ENCODE measurements around the gene IFI27L1.

The IFI27L1 gene

GRCh38 chr14:94129758-94130414, 48.8 kb downstream of the IFI27L1 start:
- peak overlapping the region; percentile 78 for H3K4me3 ChIP-seq (ENCODE audit: low read depth, low read length)

GRCh38 chr14:94132285-94132887, 51.3 kb downstream of the IFI27L1 start:
- no peak overlapping the region for H3K4me3 ChIP-seq (ENCODE audit: low read depth, low read length)

DNA sequence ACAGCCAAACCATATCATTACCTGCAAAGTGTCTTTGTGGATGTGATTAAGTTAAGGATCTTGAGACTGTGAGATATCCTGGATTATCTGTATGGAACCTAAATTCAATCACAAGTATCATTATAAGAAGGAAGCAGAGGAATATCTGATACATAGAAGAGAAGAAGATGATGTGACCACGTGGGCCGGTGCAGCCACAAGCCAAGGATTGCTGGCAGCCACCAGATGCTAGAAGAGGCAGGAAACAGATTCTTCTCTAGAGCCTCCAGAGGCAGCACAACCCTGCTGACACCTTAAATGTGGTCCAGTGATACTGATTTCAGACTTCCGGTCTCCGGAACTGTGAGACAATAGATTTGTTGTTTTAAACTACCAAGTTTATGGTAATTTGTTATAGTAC, 54.4 kb downstream of the IFI27L1 start:
- no peak overlapping the region for H3K4me3 ChIP-seq (ENCODE audit: low read depth, low read length)

DNA sequence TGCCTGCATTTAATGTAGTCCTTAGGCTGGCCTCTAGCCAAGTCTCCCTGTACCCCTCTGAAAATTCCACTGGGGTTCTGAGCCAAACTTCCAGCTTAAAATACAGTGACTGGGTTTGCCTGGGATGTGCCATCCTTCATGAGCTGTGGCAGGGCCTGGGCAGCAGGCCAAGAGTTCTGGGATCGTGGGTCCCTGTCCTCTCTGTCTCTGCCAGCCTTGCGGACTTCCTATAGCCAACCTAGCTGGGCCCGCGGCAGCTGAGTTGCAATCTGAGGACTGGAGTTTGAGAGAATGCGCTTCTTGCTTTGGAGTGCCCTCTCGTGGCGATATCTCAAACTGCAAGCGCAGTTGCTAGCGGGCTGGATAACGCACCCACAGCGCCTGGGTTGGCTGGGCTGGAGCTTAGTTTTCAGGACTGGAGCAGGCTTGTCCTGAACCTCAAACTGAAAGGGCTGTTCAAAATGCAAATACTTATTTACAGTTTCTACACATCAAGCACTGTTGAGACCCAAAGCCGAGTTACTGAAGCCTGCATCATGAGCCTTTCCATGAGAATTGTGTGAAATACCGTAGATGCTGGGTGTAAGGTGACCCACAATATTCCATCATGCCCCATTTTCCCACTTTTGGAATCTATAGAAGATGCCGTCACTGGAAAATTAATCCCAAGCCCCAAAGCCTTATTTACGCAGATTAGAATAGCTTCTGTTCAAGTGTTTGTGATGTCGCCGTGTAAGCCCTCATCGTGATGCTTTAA, 55.6 kb downstream of the IFI27L1 start:
- no peak overlapping the region for H3K4me3 ChIP-seq (ENCODE audit: low read depth, low read length)

- H3K4me3 ChIP-seq (ENCODE audit: low read depth, low read length) = no peak overlapping the region
Observed at GRCh38 chr14:94138251-94138650, 57.1 kb downstream of the IFI27L1 start.

DNA sequence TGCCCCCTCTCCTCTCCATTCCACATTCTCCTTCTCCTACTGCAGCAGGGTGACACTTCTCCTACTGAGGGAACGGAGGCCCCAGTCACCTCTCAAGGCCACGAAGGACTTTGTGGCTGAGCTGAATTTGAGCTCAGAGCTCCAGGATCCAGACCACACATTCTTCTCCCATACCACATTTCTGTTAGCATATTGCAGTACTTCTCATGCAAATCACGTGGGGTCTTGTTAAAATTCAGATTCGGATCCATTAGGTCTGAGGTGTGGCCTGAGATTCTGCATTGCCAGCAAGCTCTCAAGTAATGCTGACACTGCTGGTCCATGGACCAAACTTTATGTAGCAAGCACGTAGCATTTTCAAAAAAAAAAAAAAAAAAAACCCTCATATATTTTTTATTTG, 57.9 kb downstream of the IFI27L1 start:
- H3K4me3 ChIP-seq (ENCODE audit: low read depth, low read length) = no peak overlapping the region

DNA sequence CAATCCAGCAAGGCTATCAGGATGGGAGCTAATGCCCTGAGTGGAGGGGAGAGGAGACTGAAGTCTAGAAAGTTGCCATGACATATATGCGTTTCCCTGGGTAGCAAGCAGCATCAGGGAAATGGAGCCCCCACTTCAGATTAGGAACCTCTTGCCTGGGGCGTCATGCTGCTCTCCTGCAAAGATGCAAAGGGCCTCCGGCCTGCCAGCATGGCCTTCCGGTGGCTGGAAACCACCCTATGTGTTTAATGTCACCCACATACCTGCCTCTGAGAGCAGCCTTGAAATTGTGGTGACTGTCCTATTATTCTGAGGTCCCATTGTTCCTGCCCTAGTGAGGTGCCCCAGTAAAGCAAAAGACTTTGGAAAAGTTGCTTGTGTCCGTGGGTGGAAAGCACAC, 58.3 kb downstream of the IFI27L1 start:
- no peak overlapping the region for H3K4me3 ChIP-seq (ENCODE audit: low read depth, low read length)

DNA sequence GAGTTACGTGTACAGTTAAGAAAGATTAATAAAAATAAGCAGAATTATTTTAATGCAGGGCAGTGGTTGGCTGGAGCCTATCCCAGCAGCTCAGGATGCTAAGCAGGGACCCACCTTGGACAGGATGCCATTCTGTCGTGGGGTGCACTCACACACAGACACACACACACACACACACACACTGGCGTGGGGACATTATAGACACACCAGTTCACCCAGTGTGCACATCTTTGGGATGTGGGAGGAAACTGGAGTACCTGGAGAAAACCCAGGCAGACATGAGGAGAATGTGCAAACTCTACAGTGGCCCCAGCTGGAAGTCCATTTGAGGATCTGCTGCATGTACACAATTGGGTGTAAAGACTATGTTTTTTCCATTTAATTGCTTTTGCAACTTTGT, 61.1 kb downstream of the IFI27L1 start:
- H3K4me3 ChIP-seq (ENCODE audit: low read depth, low read length) = no peak overlapping the region

DNA sequence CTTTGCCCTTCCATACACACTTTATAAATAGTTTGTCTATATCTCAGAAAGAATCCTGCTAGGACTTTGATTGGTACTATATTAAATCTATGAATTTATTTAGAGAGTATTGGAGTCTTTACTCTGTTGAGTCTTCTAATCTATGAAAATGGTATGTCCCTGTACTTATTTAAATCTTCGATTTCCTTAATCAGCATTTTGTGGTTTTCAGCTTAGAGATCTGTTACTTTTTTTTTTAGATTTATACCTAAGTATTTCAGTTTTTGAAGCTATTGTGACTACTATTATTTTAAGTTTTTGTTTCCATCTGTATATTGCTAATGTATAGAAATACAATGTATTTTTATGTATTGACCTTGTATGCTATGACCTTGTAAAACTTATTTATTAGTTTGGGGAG, 61.7 kb downstream of the IFI27L1 start:
- no peak overlapping the region for H3K4me3 ChIP-seq (ENCODE audit: low read depth, low read length)

DNA sequence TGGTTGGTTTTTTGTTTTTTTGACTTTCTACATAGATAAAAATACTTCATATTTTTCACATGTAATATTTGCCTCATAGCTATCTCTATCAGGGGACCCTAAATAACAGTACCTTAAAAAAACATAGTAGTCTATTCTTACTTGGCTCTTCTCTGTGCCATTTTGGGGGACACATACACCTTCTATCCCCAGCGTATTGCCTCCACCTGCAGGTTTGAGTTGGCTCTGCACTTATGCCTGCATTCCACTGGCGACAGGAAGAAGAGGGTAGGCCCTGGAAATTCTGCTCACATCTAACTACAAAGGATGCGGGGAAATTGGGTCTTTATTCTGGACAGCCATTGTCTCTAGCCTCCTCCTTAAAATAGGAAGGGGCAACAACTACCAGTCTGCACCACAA, 62.1 kb downstream of the IFI27L1 start:
- no peak overlapping the region for H3K4me3 ChIP-seq (ENCODE audit: low read depth, low read length)

- no peak overlapping the region for H3K4me3 ChIP-seq (ENCODE audit: low read depth, low read length)
Observed at GRCh38 chr14:94143711-94144110, 62.6 kb downstream of the IFI27L1 start.

- no peak overlapping the region for H3K4me3 ChIP-seq (ENCODE audit: low read depth, low read length)
Observed at GRCh38 chr14:94144765-94145164, 63.7 kb downstream of the IFI27L1 start.

DNA sequence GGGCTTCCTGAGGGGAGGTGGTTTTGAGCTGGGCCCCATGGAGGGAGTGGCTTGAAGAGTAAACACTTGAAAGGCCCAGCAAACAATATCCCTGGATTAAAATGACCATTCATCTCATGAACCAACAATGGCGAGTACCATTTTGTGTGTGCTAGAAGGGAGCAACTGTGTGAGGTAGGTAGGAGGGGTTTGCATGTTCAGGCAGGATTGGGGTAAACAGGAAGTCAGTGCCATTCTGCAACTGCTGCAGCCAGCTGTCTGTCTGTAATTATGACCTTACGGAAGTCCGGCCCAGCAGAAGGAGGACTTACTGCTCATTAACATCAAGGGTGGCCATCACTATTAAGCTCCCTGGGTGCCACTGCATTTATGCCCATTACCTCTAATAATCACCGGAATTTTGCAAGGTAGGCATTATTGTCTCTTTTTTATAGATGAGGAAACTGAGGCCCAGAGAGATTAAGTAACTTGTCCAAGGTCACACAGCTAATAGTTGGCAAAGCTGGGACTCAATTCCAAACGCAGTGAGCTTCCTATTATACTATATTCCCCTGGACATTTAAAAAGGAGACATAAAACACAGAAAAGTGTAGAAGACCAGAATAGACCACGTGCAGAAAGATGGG, 64.9 kb downstream of the IFI27L1 start:
- H3K4me3 ChIP-seq (ENCODE audit: low read depth, low read length) = no peak overlapping the region

Measured in iPS-11a (cell line).